Frontal cortex (tissue), 4 donors: Measurements from ENCODE around the gene CBS. TPM values are rescaled to one million over a fixed set of nuclear protein-coding genes. Genes with fewer than 3 reads are reported as not detected.
"Not testable (repeated sequence)": the region's sequence is repeated elsewhere in the genome, so short reads cannot be mapped to it uniquely, and the experiment has no call there.

Experiments used
- DNase-seq, 2 donors: peaks; one replicate each; pipeline ENCODE4 v3.0.0; 2012; ENCODE audit warnings: low spot score in 2 of 2
- FAIRE-seq: peaks from 2 replicates; lab custom pipeline; 2012; peaks lifted over from hg19 to GRCh38; lab: Jason Lieb, UNC
- total RNA-seq: library from RNA; depleted of rRNA; stranded (reverse); fragments of >200 nt; gene quantifications from one replicate; pipeline ENCODE4 v1.2.3, GENCODE V29; 2014
- donor health status: control.
- donor health status: control.
- donor health status: control.

CBS gene
- total RNA-seq = 51.4 TPM

GRCh38 chr21:43075170-43076022 lies at the start of gene CBS:
TSS of gene CBS (minus strand) at chr21:43075835. CDS start at chr21:43072193, 3,642 bp downstream.
- not testable (repeated sequence) for FAIRE-seq, DNase-seq

- FAIRE-seq = not testable (repeated sequence)
These were observed 40.3 kb upstream of the CBS start for GRCh38 chr21:43115956-43116355.

DNA sequence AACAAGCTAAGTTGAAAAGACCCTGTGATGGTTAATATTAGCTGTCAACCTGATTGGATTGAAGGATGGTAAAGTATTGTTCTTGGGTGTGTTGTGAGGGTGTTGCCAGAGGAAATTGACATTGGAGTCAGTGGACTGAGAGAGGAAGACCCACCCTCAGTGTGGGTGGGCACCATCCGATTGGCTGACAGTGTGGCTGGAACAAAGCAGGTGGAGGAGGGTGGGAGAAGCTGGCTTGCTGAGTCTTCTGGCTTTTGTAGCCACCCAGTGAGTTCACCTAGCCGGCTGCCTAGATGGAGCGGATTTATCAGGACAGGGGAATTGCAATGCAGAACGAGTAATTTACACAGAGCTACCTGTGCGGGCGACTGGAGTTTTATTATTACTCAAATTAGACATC lies 38.8 kb upstream of the CBS start:
- FAIRE-seq, DNase-seq: not testable (repeated sequence)

More at GRCh38 chr21:43115956-43116355, 40.3 kb upstream of the CBS start:
- not testable (repeated sequence) for DNase-seq

GRCh38 chr21:43109006-43109405 lies 33.4 kb upstream of the CBS start:
- FAIRE-seq, DNase-seq: not testable (repeated sequence)

DNA sequence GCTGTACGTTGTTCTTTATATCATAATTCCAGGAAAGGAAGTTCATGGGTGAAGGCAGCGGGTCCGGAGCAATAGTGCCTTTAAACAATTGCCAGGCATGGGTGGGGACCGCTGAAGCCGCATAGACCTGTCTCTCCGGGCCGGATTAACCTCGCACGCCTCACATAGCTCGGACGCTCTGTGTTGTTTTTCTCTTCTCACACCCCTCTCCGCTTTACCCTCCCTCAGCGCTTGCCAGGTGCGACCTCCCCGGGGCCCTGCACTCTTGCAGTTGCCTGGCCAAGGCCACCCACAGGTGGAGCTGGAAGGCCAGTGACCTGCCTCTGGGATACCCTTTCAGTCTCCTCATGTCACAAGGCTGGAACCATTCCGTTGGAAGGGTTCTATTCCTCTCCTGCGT lies 32.5 kb upstream of the CBS start:
- FAIRE-seq, DNase-seq: not testable (repeated sequence)

DNA sequence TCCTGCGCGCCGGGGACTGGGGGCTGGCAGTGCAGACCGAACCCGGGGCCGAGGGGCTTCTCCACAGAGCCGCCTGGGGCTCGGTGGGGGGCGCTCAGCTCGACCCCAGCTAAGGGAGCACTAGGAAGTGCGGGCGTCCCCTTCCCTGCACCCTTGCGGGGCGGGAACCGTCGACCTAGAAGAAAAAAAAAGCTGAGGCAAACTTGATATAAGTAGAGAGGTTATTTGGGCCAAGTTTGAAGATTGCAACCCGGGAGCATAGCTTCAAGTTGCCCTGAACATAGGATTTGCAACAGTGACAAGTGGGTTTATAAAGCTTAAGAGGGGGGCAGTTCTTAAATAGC lies 32.1 kb upstream of the CBS start:
- not testable (repeated sequence) for FAIRE-seq, DNase-seq

- not testable (repeated sequence) for FAIRE-seq
These were observed 31.5 kb upstream of the CBS start, which contains the start of gene U2AF1 for GRCh38 chr21:43106965-43107793. TSS of gene U2AF1 (minus strand) at chr21:43107570. CDS start at chr21:43107494, 76 bp downstream.

GRCh38 chr21:43104642-43105041 lies 29.0 kb upstream of the CBS start:
- not testable (repeated sequence) for DNase-seq, FAIRE-seq

More at GRCh38 chr21:43106965-43107793, 31.5 kb upstream of the CBS start, which contains the start of gene U2AF1:
- not testable (repeated sequence) for DNase-seq

DNA sequence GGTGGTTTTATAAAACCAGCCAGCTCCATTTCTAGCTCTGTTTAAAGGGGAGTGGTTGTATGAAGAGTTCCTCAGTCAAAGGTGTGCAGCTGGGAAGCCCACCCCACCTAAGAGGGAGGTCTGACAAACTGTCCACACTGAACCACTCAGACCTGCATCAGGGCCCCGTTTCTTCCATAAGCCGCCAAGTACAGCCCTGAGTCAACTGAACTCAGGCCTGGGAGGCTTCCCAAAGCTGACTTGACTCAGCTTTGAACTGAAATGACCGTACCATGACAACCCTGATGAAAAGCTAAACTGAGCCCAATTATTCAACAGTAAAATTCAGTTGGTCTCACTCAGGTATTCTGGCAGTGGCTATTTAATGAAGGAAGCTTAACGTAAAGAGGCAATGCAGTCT lies 26.6 kb upstream of the CBS start:
- FAIRE-seq, DNase-seq: not testable (repeated sequence)

- FAIRE-seq, DNase-seq: not testable (repeated sequence)
These were observed 26.0 kb upstream of the CBS start for GRCh38 chr21:43101676-43102075.

- DNase-seq, FAIRE-seq: not testable (repeated sequence)
These were observed 25.4 kb upstream of the CBS start for GRCh38 chr21:43101000-43101399.

- not testable (repeated sequence) for FAIRE-seq
These were observed 16.5 kb upstream of the CBS start for GRCh38 chr21:43091979-43092614.

GRCh38 chr21:43090947-43091346 lies 15.3 kb upstream of the CBS start:
- not testable (repeated sequence) for DNase-seq, FAIRE-seq

More at GRCh38 chr21:43091979-43092614, 16.5 kb upstream of the CBS start:
- not testable (repeated sequence) for DNase-seq

- not testable (repeated sequence) for DNase-seq, FAIRE-seq
These were observed 13.8 kb upstream of the CBS start for GRCh38 chr21:43089463-43089862.

DNA sequence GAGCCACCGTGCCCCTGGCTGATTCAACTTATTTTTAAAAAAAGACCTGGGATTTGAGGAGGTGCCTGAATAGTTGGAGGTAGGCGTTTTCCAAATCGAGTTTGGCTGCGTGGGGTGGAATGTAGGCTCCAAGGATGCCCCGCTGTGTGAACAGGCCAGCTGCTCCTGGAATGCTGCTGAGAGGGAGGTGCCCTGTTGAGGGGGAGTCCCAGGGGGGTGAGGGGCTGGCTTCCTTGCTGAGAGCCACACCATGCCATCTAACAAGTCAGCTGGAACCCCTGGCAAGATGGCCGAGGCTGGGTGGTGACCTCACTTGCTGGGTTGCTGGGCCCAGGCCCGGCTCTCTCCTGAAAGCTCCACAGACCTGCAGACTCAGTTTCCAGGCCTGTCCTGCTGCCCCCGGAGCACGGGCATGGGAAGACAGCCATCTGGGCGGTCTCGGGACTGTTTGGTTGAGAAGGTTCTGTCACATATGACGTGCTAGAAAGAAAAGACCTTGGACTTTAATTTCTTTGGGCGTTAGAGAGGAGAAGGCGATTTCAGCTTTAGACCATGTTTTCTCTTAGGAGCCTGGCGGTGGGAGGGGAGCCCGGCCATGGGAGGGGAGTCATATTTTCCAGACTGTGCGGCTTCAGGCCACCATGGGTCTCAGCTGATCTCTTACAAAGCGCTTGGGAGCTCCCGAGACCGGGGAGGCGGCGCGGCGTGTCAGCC lies 7.1 kb upstream of the CBS start:
- FAIRE-seq, DNase-seq: not testable (repeated sequence)

DNA sequence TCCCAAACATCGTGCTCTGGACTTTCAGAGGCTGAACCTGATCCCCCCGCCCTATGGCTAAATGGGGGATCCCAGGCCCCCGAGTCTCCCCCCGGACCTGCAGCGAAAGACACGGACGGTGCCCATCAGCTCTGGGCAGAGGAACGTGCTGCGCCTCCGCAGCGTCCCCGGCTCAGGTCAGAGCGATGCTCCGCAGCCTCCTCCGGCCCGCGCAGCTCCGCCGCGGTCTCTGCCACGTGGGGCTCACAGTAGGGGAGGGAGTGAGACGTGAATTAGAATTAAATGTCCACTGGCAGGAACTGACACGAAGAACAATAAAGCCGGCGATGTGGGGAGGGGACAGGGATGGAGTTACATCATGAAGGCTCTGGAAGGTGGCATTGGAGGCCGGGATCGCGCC lies 1.0 kb upstream of the CBS start:
- not testable (repeated sequence) for FAIRE-seq, DNase-seq

DNA sequence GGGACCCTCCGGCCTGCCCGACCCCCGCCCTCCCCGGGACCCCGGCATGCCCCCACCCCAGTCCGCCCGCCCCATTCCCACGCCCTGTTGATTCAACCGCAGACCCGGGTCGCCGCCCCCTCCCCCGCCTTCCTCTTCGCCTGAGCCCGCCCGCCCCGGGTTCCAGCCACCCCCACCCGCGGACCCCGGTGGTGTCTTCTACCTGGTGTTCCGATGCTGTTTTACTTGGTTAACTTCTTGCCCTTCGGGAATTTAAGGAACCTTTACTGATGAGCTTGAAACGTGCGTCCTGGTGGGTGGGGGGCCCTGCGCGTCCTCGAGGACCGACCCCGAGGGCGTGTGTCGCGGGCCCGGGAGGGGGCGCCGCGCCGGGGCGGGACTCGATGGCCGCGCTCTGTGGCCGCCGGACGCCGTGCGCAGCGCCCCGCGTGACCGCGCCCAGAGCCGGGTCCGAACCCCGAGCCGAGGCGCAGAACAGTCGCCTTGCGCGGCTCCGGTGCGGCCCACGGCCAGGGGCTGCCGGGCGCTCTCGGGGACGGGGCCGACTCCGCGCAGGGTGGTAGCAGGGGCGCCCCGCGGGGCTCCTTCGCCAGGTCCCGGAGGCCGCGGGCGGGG lies 495 bp upstream of the CBS start:
- not testable (repeated sequence) for DNase-seq, FAIRE-seq

GRCh38 chr21:43074401-43075169 lies 1.1 kb downstream of the CBS start:
- DNase-seq, FAIRE-seq: not testable (repeated sequence)
